ENCODE results near the gene TOM1.

DNA sequence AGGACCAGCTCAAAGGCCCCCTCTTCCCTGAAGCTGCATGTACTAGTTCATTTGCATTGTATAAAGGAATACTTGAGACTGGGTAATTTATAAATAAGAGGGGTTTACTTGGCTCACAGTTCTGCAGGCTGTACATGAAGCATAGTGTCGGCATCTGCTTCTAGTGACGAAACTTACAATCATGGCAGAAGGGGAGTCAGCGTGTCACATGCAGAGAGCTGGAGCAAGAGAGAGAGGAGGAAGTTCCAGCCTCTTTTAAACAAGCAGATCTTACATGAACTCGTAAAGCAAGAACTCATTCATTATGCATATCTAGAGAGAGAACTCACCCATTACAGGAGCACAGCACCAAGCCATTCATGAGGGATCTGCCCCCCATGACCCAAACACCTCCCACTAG is 49.5 kb upstream of the TOM1 start:
- no peak for TF ChIP-seq EP300 (IDR thresholded peaks at IDR 0.05)
- no peak for TF ChIP-seq CTCF (IDR thresholded peaks at IDR 0.05)

All from ovary (tissue), 3 donors.